Stimulated activated CD8-positive, alpha-beta memory T cell treated with anti-CD3 and anti-CD28 coated beads, Interleukin-7, amount 100 ng/mL, for 4 hours (primary cell): ENCODE data around the gene ATXN1.
"Not testable (repeated sequence)": the region's sequence is repeated elsewhere in the genome, so short reads cannot be mapped to it uniquely, and the experiment has no call there.

Experiments used
- DNase-seq, 2 donors: peaks; one replicate each; pipeline ENCODE4 v3.0.0-alpha.2; 2020; ENCODE audit warnings: low read depth in 2 of 2

Gene ATXN1

DNA sequence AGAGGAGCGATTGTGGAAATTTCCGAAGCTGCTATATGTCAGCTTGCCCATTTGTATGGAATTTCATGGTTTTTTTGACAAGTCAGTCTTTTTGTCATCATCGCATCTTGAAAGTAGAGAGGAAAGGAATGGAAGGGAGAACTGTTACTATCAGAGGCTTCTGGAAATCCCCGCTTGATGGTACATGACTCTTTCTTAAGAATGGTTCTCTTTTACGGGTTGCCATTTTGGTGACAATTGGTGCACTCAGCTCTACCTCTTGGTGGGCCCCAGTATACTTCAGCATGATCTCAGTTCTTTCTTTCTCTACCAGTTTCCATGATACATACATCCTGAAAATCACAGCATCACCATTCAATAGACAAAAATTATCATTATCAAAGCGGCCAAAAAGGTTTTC is 146.0 kb downstream of the ATXN1 start:
- DNase-seq, result not testable (repeated sequence)

DNA sequence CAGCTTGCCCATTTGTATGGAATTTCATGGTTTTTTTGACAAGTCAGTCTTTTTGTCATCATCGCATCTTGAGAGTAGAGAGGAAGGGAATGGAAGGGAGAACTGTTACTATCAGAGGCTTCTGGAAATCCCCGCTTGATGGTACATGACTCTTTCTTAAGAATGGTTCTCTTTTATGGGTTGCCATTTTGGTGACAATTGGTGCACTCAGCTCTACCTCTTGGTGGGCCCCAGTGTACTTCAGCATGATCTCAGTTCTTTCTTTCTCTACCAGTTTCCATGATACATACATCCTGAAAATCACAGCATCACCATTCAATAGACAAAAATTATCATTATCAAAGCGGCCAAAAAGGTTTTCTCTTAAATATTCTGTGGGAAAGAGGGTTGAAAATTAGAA is 147.1 kb downstream of the ATXN1 start:
- not testable (repeated sequence) for DNase-seq

DNA sequence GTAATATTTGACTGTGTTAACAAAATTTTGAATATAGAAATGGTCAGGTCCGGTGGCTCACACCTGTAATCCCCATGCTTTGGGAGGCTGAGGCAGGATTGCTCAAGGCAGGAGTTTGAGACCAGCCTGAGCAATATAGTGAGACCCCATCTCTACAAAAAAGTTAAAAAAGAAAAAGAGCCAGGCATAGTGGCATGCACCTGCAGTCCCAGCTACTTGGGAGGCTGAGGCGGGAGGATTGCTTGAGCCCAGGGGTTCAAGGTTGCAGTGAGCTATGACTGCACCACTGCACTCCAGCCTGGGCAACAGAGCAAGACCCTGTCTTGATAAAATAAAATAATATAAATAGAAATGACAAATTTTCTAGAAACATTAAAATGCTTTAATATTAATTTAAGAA is 147.8 kb downstream of the ATXN1 start:
- DNase-seq, result not testable (repeated sequence)

DNA sequence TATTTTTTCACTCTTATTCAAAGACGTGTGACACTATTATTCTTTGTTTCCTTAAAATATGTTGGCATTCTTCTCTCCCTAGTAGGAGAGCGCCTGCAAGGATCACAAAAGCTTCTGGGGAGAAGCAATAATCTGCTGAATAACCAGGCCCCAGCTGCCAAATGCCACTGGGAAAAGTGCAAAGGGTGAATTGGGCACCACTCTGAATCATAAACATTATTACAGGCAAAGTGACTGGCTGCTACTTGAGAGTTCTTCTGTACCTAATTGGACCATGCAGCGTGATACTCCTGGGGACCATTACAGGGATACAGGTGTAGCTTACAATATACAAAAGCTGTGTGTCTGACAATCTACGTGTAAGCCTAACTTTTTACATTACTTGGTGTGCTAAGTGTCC is 152.8 kb downstream of the ATXN1 start:
- DNase-seq, result no peak

DNA sequence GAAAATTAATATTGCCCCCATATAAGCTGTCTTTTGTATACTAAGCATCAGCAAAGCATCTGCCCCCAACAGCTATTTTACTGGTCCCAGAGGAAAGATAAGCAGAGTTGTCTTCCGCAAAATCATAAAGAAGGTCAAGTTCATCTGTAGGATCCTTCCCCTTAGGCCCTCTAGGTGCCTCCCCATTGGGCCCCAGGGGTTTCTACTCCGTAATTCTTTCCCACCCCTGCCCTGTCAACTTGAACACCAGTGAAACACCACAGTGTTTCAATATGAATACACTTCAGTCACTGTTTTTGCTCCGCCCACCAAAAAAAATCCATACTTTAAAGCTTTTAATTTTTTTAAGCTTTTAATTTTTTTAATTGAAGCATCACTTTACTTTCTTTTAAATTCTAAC is 159.2 kb downstream of the ATXN1 start:
- no peak for DNase-seq

DNA sequence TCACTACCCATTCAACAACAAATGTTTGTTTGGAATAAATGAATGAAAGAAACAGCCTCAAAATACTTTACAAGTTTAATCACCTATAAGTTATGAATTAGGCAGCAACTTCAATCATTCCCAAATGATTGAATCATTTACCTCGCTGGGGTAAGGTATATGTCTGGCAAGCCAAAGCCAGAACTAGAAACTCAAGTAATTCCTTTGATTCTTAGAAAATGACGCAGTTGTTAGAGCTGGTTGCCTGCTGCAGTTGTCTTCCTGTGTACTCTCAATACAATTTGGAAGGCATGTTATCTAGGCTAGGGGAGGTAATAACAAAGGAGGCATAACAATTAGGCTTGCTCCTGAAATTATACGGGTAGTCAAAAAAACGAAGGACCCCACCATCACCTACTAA is 160.6 kb downstream of the ATXN1 start:
- no peak for DNase-seq

DNA sequence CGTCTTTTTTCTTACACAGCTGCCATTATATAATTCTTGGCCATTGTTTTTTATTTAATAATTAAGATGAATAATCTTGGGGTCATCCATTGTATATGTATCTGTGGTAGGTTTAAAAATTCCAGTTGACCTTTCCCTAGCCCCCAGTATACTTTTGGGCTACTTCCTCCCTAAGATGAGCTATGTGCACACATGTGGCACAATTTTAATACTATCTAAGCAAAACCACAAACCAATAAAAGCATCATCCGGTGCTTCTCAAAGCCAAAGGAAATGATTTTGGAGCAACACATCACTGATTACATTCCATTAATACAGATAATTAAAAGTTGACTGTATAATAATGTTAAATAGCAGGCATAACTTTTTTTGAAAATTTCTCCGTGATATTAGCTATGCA is 161.2 kb downstream of the ATXN1 start:
- no peak for DNase-seq

DNA sequence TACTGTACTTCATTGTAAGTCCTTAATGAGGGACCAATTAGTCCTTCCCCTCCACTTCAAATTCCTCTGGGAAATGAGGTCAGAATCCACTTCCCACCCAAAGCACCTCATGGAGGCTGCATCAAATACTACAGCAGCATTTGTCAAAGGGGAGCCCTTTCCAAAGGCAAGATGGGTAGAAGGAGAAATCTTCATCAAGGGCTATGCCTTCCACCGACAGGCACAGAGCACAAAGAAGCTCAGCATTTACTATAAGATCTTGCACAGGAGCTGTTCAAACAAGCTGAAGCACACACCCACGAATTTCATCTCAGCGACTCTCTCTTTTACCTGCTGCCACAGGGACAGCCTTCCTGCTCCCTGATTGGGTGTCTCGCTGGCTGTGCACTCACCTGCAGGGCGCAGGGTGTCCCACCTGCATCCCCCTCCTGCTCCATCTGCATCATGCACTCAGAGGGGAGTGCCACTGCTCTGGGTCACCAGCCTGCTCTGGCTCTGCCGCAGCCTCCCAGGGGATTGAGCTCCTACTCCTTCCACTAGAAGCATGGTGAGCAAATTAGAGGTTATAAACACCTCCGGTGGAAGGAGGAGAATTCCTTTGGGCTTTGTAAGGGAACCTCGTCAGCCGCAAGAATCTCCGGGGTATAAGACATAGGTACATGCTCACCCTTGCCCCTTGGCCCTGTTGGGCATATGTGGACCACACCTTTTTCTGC is 164.5 kb downstream of the ATXN1 start:
- no peak for DNase-seq

DNA sequence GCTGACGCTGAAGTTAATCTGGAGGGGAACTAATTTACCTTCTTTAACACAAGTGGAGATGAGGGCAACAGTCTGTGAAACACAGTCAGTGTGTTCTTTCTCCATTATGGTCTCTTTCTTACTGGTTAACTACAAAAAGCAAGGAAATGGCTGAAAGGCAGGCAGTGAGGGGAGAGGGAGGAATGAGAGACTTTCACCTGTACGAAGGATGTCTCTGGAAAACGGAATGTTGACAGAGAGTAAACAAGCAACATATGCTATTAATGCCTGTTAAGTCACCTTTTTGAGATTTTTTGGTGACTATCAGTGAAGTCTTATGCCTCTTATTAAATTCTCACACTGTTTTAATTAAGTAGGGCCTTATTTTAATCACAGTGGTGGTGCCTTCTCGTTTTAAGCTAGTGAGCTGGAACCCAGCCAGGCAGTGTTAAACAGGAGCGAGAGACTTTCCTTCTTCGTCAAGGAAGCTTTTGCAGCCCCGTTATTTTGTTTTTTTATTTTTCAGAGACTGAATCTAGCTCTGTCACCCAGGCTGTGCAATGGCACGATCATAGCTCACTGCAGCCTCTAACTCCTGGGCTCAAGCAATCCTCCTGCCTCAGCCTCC is 165.6 kb downstream of the ATXN1 start:
- no peak for DNase-seq

DNA sequence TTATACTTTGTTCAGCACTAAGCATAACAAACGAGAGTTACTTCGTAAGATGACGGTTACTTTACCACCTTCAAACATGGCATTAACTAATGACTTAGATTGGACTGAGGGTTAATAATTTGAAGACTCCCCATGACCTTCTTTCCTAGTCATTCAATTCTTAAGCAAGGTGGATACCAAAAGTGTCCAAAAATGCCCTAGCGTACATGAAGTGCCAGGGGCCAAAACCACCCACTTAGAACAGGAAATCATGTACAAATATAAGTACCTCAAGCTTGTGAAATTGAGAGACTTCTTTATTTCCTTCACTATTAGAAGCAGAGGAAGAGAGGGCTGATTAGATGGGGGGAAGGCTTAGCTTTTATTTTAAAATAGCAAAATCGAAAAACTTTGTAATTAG is 166.4 kb downstream of the ATXN1 start:
- no peak for DNase-seq

DNA sequence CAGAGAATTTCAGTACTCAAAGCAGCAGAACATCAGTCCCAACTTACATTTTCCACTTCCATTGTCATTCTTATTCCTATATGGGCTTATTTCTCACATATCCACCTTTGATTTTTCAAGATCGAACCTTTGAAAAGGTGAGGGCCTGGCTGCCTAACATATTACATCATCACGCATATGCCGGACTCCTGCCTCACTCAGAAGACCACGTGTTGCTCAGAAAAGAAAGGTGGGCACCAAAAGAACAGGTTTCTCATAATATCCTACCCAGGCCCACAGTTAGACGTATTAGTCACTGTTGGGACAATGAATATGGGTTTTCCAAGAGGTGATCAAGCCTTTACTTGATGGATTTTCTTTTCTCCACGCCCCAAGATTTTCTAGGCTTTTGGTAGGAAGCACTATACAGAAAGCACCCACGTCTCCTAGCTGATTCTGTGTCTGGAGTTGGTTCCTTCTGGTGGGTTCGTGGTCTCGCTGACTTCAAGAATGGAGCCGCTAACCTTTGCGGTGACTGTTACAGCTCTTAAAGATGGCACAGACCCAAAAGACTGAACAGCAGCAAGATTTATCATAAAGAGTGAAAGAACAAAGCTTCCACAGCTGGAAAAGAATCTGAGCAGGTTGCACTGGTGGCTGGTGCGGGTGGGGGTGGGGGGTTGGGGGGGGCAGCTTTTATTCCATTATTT is 168.9 kb downstream of the ATXN1 start:
- DNase-seq, result no peak

DNA sequence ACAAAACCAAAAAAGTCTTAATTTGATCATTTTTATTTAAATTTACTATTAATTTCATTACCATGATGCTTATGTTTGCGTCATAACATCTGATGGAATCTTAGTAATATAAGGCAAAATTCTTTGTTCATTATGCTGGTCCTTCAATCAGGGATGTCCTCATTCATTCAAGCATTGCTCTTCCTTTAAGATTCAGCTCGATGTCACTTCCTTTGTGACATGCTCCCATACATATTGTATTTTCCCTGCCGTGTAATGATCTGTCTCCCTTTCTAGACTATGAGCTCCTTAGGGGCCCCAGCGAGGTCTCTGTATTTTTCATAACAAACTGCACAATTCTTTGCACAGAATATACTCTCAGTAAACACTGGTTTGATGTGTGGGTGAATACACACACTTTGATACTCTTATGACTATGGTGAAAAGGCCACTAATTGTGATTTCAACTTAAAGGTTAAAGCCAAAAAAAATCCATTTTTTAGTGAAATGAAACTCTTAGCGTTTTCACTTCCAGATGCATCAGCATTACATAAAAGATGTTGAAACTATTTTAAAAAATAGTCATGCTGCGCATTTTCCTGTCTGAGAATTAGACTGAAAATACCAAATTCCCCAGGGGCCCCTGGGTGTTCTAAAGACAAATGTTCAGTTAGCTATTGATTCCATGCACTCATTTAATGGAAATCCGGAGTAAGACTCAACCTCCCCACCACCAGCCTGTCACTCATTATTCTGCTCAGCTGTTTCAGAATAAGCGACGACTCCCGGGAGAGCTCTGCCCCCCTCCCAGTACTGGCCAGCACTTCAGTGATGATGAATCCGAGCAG is 169.7 kb downstream of the ATXN1 start:
- DNase-seq, result no peak

DNA sequence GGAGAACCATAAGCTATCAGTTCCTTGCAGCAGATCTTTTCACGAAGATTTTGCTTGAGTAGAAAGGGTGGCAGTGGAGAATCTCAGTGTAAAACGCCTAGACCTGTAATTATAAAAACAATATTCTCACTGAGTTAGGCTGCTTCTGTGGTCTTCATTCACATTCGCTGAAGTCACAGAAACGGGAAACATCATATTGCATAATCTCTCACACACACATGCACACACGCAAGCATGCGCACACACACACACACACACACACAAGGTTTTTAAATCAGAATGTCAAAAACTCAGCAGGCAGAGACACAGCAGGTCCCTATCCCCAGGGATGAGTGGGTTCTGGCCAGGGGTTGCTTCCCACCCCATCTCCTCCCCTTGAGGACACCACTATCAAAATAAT is 175.5 kb downstream of the ATXN1 start:
- no peak for DNase-seq

DNA sequence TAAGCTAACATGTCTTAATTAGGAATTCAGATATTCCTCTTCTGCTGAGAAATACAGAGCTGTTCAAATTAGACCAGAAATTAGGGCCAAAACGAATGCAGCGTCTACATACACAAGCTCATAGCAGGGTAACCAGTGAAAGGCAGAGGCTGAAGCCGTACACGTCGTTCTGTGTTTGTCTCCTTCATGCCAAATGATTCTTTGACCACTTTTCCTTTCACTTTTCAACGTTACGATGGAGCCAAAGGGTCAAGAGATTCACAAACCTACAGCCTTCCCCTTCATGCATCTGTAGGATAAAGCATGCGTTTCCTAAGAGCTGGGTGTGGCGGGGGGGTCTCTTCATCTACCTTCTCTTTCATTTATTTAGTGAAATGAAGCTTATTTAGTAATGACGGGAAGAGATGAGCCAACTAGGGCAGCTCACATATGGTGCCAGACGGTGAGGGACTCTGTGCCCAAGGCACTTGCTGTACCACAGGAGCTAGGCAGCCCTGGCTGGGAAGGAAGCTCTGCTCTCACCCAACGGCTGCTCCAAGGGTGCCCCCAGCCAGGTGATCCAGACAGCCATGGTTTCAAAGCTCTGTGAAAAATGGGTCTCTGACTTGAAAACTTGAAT is 178.0 kb downstream of the ATXN1 start:
- no peak for DNase-seq

DNA sequence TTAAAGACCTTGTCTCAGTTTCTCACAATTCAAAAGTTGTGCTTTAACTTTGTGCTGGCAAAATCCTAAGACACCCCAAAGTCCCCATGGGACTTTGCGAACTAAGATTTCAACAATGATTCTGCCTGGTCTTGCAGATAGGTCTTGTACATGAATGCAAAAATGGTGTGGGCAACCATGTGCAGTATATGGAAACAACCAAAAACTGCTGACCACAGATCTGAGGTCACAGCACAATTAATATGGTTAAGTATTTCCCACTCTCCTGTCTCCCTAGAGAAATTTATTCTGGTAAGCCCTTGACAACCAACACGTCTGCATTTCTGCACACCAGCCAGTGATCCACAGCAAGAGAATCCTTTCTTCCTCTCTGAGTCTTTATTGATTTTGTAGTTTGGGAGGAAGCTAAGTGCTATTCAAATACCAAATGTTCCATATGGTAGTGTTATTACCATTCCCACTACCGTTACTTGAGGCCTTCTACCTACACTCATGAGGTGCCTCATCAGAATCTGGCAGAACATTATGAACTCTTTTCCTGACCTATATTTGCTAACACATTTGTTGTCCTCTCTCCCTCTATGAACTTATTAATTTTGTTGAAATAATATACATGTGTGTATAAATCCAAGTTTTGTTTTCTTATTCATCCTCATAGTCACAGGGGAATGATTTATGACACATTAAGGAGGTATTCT is 178.7 kb downstream of the ATXN1 start:
- no peak for DNase-seq

DNA sequence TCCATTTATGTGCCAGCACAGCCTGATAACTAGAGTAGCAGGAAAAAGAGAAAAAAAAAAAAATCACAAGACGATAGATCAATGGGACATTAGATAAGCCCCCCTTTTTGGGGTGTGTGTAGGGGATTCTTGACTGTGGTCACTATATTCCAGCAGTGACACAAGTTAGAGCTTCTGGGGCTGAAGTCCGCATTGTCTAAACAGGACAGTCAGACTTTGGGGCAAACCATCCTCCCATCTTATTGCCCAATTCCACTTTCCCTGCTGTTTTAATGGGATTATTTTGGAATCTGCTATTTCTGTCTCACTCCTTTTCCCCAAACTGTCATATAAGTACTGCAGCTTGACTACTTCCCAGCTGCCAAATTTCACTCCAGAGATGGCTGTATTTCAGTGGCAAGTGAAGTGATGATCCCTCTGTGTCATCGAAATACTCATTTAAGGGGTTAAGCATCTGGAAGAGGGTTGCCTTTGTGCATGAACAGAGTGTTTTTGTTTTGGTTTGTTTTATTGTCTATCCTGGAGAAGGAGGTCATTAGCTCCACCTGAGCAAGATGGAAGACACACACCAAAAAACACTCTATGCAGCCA is 182.5 kb downstream of the ATXN1 start:
- no peak for DNase-seq

DNA sequence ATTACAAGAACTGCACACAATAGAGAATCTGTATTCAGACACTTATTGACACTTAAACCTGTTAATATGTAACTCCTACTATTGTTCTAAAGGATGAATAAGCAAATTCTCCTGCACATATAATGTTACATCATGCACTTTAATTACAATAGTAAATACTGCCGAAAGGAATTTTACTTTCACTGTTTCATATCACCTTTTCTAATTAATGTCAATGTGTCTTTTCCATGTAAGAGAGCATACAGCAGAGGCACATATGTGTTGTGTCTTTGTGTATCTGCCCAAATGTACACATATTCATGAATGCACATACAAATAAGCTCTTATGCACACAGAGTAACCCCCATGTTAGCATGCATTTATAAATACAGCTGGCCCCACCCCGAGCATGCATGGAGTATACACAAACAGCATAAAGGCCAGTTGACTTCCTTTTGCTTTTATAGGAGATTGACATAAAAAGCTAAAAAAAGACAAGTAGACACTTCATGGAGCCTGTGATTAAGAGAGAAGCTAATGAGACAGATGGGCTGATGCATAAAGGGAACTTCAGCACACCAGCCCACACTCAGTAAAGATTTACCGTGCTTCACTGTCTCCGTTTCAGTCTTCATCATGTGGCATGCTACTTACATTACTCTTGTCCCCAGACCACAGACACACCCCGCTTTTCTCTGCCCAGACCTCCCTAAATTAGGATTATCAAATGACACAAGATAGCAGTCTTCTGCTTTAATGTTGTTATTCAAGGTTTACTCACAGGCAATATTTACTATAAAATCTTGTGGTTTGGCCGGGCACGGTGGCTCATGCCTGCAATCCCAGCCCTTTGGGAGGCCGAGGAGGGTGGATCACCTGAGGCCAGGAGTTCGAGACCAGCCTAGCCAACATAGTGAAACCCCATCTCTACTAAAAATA is 184.6 kb downstream of the ATXN1 start:
- no peak for DNase-seq

DNA sequence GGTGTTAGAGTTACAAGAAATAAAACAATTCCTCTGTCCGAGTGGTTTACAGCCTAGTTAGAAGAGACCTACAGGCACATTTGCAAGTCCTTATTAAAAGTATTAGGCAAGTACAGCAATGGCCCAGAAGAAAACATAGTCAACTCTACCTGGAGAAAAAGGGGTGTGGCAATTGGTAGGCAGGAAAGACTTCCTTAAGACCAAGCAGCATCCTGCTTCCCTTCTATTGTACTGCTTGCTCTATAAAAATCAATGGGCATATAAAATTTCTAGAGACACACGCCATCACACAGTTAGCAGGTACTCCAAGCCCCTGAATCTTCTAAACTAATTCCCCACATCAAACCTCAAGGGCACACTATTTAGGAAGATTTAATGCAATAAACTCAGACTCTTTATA is 185.6 kb downstream of the ATXN1 start:
- no peak for DNase-seq

DNA sequence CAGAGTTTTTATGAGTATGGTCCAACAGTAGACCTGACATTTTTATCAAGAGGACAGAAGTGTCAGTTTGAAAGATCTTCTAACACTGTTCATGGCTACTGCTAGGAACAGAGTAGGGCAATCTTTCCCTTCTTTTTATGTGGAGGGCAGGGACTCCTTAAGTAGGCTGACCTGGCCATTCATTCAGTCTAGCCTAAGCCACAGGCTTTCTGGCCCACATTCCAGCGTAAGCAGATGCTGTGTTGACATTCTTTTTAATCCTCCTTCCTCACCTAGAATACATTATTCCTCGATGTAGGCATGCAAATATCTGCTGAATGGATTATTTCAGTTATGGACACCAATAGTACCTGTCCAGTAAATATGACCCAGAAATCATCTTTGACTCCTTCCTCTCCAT is 188.3 kb downstream of the ATXN1 start:
- no peak for DNase-seq

DNA sequence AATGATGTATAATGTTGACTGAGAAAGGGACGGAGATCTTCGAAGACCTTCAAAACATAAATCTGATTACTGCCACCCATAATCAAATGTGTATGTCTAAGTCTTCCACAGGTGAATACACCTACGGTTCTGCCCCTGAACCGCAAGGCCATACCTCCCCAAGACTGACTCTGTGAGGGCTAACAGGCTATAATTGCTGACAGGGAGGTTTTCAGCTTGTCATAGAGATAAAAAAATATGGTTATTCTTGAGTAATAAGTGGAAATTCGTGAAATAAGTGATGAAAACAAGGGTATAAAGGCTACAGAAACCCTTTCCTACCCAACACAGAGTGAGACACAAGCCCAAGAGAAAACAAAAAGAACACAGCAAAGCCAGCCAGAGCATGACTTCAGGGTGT is 188.9 kb downstream of the ATXN1 start:
- DNase-seq, result no peak
